Stimulated activated naive CD4-positive, alpha-beta T cell treated with Interleukin-2 at 50 U/mL for 16 hours (primary cell): ENCODE data around the gene KLC1.

Experiments
- DNase-seq: peaks from one replicate; lab custom pipeline; 2025; lab: John Stamatoyannopoulos, UW

Gene KLC1

GRCh38 chr14:103657471-103657870 lies 28.5 kb downstream of the KLC1 start:
- no peak for DNase-seq

DNA sequence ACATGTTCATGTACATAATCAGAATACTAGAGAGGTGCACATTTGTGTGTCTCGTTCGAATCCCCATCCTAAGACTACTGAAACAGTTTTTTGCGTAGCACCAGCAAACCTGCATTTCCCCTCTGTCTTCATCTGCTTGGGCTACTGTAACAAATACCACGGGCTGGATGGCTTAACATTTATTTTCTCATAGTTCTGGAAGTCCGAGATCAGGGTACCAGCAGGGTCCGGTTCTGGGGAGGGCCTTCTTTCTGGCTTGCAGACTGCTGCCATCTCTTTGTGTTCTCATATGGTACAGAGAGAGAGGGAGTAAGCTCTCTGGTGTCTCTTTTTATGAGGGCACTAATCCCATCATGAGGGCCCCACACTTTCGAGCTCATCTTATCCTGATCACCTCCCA lies 30.6 kb downstream of the KLC1 start:
- DNase-seq: no peak

DNA sequence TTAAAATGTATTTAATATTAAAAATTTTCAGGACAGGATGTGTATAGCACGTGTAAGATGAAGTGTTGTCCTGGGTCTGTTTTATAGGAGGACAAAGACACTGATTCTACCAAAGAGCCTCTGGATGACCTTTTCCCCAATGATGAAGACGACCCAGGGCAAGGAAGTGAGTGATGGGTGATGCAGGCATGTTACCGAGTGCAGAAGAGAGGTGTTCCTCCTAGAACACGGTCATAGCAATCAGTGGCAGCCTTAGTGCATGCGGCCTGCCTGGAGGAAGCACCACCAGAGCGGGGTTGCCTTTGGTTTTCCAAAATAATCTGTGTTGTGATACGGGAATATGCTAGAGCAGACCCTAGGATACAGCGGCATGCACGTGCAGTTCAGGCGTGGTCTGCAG lies 33.0 kb downstream of the KLC1 start:
- no peak for DNase-seq

- DNase-seq: no peak
These were observed 33.6 kb downstream of the KLC1 start for GRCh38 chr14:103662591-103662990.

DNA sequence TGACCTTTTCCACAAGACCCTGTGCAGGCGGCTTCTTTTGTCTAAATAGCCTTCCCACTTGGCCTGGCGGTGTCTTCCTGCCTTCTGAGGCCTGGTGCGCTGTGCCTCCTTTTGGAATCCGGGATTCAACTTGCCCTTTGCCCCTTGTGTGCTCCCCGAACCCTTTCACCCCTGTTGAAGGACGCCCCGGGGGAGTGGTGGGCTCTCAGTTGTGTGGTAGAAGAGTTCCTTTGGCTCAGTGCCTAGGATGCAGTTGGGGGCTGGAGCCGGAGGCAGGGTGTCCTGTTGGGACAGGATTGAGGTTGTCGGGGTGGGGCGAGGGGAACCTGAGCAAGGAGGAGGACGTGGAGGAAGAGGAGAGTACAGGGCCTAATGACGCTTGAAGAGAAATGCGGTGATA lies 34.5 kb downstream of the KLC1 start:
- DNase-seq: no peak

DNA sequence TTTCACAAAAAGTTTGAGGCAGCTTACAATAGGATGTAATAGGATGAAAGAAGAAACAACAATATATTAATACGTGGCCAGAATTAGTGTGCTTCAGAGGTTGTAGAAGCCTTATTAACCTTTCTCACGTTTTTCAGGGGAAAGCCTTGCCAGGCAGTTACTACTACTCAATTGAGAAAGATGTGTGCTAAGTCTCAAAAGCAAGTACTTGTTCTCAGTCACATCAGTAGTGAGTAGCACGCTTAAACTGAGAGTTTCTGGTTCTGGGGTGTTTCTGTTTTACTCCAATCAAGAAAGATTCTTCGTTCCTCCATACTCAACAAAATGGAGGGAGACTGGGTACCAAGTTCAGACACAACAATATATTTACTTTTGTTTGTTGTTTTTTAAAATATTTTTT lies 38.7 kb downstream of the KLC1 start:
- no peak for DNase-seq

- no peak for DNase-seq
These were observed 39.1 kb downstream of the KLC1 start for GRCh38 chr14:103668117-103668516.

DNA sequence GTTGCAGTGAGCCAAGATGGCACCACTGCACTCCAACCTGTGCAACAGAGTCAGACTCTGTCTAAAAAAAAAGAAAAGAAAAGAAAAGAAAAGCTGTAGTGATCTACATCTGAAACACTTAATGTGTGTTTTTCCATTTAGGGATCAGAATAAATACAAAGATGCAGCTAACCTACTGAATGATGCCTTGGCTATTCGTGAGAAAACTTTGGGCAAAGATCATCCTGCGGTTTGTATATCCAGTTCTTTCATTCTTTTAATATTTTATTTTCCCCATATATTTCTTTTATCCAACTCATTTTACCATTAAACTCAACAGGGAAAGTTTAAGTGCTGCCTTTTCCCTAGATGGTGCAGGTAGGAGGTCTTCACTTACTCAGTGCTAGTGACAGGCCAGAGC lies 40.4 kb downstream of the KLC1 start:
- DNase-seq: no peak

DNA sequence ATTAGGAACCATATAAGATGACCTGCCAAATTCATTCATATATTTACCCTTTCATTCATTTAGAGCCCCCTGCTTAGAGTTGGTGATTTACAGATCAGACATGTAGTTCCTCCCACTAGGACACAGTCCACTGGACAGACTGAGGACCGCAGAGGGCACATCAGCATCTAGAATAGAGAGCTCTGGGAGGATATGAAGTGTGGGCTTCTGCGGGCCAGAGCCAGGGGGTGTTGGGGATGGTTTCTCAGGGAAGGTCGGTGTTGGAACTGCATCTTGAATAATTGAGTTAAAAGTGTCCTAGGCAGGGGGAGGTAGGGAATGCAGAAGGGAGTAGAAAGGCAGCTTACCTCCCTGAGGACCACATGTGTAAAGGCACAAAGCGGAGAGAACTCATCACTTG lies 42.9 kb downstream of the KLC1 start:
- no peak for DNase-seq

- no peak for DNase-seq
These were observed 46.9 kb downstream of the KLC1 start for GRCh38 chr14:103675957-103676356.

DNA sequence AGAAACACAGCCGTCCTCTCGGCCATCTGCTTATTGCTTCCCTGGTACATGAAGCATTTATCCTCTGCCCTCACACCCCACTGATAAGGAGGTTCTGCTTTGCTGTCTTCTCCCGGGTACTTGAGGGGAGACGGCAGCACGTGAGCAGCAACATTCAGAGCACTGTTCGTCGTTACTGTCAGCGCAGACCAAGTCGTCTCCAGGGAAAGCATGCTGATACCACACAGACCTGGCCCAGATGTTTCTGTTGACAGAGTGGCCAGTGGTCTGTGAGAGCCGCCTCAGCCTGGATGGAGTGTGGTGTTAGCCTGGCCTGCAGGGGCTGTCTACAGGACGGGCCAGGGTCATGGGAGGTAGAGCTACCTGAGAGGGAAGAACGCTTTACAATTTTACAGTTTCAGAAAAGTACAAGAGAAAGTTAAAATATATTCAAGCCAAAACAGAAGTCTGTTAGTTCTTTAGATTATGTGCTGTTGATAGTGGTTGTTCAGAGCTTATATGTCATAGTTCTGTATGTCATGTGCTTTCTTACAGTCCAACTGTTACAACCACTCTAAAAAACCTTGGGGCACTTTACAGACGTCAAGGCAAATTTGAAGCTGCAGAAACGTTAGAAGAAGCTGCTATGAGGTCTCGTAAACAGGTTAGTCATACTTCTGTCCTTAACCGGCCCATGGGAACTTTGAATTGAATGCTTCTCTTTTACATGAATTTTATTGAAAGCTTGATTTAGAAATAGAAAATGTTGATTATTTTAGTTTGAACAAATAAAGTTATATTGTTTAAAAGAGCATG lies 48.1 kb downstream of the KLC1 start:
- DNase-seq: no peak

GRCh38 chr14:103679351-103679750 lies 50.3 kb downstream of the KLC1 start:
- peak; percentile 6 for DNase-seq

GRCh38 chr14:103680491-103681231 lies 51.6 kb downstream of the KLC1 start:
- no peak for DNase-seq

GRCh38 chr14:103683139-103683538 lies 54.1 kb downstream of the KLC1 start:
- DNase-seq: no peak

GRCh38 chr14:103684471-103684870 lies 55.5 kb downstream of the KLC1 start:
- no peak for DNase-seq

DNA sequence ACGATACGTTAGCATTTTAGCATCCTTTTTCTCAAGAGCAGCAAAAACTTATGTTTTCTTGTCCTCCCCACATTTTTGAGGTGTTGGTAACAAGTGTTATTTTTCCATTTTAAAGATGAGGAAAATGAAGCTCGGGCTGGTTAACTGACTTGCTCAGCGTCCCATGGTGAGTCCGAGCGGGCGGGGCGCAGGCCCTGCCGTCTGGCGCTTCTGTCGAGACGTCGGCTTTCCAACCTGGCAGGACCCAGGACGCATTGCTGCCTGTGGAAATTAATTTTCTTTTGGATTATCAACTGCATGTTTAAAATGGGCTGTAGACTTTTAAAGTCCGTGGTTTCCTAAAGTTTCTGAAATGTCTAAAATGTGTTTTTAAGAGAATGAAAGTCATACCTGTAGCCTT lies 55.9 kb downstream of the KLC1 start:
- no peak for DNase-seq

DNA sequence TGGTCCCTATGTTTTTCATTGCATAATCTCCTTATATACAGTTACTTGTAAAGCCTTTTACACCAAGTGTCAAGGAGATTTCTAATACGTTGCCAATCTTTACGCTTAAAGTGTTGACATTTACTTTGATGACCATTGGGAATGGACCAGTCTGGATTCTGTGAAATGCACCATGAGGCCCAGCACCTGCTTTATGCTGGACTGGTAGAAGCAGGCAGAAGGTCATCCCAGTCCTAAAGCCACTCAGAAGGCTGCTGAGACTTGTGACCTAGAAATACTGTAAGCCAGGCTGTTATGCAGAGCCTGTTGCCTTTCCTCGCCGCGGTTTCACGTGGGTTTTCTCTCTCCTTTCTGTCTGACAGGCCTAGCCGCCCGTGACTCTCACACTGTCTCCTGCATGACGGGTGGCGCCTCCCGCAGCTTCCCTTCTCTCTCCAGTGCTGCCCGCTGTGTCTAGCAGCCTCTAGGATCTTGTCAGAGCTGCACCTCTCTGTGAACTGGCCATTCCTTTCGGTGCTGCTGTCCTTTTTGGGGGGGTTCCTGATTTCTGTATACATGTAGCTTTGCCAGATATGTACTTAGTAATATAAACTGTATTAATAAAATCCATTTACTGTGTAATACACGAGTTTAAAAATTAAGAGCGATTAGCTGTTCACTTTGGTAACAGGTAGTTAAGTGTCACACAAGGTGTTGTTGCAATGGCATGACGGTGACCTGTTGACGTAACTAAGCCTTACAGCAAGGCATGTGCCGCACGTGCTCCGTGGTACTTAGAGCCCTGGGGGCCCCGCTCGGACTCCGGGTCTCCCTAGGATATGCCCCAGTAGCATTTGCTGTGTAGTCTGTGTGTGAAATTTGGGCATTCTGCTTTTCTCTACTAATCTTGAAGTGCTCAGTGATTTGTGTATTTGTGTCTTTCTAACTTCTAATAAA lies 56.5 kb downstream of the KLC1 start:
- DNase-seq: no peak

DNA sequence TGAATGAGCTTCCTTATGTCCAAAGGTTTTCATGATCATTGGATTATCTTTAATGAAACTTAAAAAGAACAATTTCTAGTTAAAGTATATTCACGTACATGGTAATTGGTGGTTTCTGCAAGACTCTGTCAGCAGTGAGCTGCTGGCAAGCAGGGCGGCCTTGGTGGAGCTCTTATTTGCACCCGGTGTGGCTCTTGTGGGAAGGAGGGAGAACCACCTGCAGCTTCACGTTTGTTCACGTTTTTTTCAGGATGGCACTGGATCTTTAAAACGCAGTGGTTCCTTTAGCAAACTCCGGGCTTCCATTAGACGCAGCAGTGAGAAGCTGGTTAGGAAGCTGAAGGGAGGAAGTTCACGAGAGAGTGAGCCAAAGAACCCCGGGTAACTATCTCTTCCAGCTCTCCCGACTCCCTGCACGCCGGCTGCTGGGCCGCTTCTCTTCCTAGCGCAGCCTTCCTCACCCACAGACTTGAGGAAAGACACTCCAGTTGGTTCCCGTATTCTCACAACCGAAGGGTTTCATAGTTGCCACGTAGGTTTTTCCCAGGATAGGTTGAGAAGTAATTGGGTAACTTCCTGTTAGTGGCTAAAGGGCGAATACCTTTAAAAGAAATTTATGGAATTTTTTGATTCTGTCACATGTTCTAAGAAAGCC lies 57.9 kb downstream of the KLC1 start:
- DNase-seq: no peak

DNA sequence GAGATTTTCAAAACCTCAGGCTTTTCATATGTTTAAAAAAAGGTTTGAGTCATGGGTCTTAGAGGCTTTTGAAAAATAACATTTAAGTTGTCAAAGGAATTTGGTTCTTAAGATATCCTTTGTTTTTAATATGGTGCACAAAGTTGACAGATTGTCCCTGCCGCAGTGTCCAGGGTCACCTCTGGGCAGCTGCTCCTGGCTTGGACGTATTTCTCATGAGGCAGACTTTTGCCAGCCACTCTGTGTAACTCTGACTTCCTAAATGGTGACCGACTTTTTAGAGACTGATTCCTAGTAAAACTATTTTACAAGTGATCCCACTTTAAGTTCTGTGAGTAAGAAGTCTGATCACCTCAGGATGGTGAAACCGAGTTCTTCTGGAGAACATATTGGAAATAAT lies 58.7 kb downstream of the KLC1 start:
- DNase-seq: no peak

DNA sequence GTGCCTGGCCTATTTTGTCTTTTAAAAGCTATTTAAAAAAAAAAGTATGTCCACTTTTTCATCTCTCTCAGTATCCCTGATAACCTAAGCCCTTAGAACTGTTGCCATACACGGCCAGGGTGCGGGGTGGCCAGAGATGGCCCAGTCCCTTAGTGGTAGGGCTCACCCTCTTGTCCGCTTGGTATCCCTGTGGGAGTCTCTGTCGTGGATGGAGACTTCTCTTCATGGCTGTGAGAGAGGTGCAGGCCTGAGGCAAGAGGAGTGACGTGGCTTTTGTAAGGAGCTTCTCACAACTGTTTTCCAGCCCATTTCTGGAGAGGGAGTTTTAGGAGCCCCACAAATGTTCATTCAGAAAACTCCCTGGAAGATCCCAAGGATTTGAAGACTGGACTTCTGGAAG lies 59.4 kb downstream of the KLC1 start:
- DNase-seq: no peak

DNA sequence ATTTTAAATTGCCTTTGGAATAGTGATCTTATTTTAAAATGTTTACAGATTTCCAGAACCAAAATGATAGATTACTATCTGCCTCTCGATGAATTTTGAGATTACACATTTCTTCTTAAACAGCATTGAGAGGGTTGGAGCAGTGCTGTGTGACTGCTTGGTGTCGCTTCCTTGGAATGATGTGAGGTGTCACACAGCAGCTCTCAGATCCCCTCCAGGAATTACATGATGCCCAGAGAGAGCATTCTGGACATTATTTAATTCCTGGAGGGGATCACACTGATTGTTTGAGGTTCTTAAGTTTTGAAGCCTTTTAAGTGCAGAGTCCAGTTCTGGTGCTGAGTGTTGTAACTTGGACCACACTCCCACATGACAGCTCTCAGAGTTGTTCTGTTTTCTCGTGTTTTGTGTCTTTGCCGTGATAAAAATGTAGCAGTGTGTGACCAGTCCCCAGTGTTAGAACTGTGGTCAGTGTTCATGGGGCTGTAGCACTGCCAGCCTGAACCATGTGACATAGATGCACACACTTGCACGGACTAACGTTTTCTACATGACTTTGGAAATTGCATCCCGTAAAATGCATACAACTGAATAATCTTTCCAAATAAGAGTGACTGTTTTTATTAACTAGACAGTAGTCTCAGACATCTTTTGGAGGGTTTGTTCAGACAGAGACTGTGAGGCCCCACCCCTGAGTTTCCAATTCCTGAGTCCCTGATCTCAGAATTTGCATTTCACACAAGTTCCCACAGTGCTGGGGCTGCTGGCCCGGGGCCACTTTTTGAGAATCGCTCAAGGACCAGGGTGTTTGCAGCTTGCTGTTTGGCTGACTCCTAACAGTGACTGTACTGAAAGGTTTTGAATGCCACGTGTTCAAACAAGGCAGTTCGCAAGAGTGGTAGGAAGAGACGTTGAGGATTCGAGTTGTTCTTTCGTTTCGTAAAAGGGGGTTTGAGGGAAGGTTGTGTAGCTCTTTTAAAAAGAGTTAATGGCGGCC lies 60.2 kb downstream of the KLC1 start:
- no peak for DNase-seq
